Progenitor cell of endocrine pancreas (in vitro differentiated cells): ENCODE measurements around the gene STPG4. TPM values are rescaled to one million over a fixed set of nuclear protein-coding genes. Genes with fewer than 3 reads are reported as not detected.
A peak's percentile ranks its signal among the peaks of the same experiment; 100 is the strongest.

Source experiments
- DNase-seq: peaks from one replicate; pipeline ENCODE4 v3.0.0; 2021; ENCODE audit warnings: low spot score; ENCODE audit not compliant: unreplicated experiment
- H3K27ac Mint-ChIP-seq: 2 replicates; pipeline ENCODE4 v1.8.0; 2021; ENCODE audit warnings: mild to moderate bottlenecking, moderate library complexity, mixed read lengths
- H3K27me3 Mint-ChIP-seq: 2 replicates; pipeline ENCODE4 v1.8.0; 2021; ENCODE audit warnings: mixed read lengths
- H3K36me3 Mint-ChIP-seq: 2 replicates; pipeline ENCODE4 v1.8.0; 2022; ENCODE audit warnings: mixed read lengths; ENCODE audit not compliant: insufficient read depth
- H3K4me1 Mint-ChIP-seq: 2 replicates; pipeline ENCODE4 v1.8.0; 2021; ENCODE audit warnings: low read depth, mixed read lengths
- H3K4me3 Mint-ChIP-seq: 2 replicates; pipeline ENCODE4 v1.8.0; 2021; ENCODE audit warnings: low read depth, mild to moderate bottlenecking, moderate library complexity, mixed read lengths
- H3K9me3 Mint-ChIP-seq: 2 replicates; pipeline ENCODE4 v1.8.0; 2021; ENCODE audit warnings: low read depth, mixed read lengths
- total RNA-seq: library from RNA; stranded (reverse); gene quantifications from 2 replicates; pipeline ENCODE4 v1.2.1, GENCODE V29; 2021
- TF ChIP-seq, protein P1 (sequence below): fragments of 200-600 bp; sonication (generic); IDR thresholded peaks from one replicate; pipeline ENCODE4 v1.5.0; 2021; ENCODE audit warnings: antibody characterized with exemption, mild to moderate bottlenecking; ENCODE audit not compliant: unreplicated experiment

Gene STPG4
- total RNA-seq, 1 donor from 2014 or later, result 0.34 TPM

DNA sequence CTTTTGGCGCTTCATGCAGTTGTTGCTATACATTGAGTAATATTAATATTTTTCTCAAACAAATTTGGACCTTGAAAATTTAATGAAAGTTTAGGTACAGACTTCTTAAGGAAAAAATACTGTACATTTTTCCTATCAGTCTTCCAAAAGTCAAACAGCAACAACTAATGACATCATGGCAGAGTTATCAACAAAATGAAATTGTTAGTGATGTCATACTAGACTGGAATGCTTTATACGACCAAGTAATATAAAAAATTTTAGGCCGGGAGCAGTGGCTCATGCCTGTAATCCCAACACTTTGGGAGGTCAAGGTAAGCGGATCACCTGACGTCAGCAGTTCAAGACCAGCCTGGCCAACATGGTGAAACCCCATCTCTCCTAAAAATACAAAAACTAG is 12.0 kb upstream of the STPG4 start:
- Mint-ChIP-seq H3K4me3 (no peak overlapping the region), H3K4me1 (peaks cover 31% of the 10 kb centered on the region), H3K27me3 (no peaks in the 10 kb centered on the region), H3K27ac (no peak overlapping the region), H3K9me3 (no peaks in the 10 kb centered on the region), H3K36me3 (peaks cover 30% of the 10 kb centered on the region)
- DNase-seq, result no peak
- TF ChIP-seq, protein P1, sequence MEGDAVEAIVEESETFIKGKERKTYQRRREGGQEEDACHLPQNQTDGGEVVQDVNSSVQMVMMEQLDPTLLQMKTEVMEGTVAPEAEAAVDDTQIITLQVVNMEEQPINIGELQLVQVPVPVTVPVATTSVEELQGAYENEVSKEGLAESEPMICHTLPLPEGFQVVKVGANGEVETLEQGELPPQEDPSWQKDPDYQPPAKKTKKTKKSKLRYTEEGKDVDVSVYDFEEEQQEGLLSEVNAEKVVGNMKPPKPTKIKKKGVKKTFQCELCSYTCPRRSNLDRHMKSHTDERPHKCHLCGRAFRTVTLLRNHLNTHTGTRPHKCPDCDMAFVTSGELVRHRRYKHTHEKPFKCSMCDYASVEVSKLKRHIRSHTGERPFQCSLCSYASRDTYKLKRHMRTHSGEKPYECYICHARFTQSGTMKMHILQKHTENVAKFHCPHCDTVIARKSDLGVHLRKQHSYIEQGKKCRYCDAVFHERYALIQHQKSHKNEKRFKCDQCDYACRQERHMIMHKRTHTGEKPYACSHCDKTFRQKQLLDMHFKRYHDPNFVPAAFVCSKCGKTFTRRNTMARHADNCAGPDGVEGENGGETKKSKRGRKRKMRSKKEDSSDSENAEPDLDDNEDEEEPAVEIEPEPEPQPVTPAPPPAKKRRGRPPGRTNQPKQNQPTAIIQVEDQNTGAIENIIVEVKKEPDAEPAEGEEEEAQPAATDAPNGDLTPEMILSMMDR, result no peak

DNA sequence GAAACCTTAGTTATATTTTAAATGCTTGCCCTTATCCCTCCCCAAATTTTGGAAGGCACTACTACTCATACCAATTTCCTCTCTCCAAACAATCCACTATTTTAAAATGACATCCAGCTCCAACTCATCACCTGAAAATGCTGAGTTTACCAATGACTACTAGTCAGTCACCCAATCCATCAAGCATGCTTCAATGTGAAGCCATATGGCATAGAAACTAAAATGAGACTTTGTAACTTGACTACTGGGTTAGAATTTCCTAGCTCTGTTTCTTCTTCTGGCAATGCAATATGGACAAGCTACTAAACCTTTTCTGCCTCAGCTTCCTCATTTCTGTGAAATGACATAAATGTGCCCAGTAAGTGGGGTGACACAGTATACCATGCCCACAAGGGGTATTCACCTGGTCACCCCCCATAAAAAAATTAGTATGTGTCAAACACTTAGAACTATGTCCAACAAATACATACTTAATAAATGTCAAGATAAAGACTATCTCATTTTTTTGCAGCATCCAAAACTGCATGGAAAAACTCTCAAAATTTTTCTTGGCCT is 10.0 kb upstream of the STPG4 start:
- peaks cover 12% of the 10 kb centered on the region for H3K4me1 Mint-ChIP-seq
- no peaks in the 10 kb centered on the region for H3K9me3 Mint-ChIP-seq
- H3K4me3 Mint-ChIP-seq, result no peak overlapping the region
- no peaks in the 10 kb centered on the region for H3K27me3 Mint-ChIP-seq
- no peak for DNase-seq
- TF ChIP-seq, protein P1, result no peak
- no peak overlapping the region for H3K27ac Mint-ChIP-seq
- H3K36me3 Mint-ChIP-seq, result peaks cover 42% of the 10 kb centered on the region

DNA sequence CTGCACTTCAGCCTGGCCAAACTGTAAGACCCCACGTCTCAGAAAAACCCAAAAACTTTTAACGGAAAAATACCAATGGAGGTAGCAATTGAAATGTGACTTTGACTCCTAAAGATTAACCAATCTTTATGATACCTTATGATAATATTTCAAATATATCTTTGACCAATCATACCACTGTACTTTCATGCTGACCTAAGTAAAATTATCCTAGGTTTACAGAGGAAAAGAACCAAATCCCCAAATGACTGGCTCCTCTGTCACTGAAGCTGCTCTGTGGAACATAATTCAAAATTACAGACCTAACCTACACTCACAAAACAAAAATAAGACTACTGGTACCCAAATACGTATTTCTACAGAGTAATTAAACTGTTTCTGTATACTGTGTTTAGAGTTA is 7.7 kb upstream of the STPG4 start:
- Mint-ChIP-seq H3K9me3 (no peaks in the 10 kb centered on the region), H3K4me1 (peaks cover 9% of the 10 kb centered on the region), H3K27ac (peak overlapping the region; percentile 59), H3K36me3 (peaks cover 42% of the 10 kb centered on the region), H3K27me3 (no peaks in the 10 kb centered on the region), H3K4me3 (no peak overlapping the region)
- no peak for DNase-seq
- TF ChIP-seq, protein P1, result no peak

DNA sequence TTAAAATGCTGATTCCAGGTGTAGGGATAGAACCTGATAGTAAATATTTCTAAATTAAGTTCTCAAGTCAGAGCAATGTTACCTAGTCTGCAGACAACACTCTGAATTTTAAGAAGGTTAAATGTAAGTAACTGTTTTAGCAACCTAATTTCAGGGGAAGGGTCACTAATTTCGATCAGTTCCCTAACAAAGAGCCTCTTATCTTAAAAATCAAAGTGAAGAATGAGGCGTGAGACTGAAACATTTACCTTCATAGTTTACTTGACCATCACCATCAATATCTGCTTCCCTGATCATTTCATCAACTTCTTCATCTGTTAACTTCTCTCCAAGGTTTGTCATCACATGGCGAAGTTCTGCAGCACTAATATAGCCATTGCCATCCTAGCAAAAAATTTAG is 6.4 kb upstream of the STPG4 start:
- Mint-ChIP-seq H3K27me3 (no peaks in the 10 kb centered on the region), H3K36me3 (peaks cover 44% of the 10 kb centered on the region), H3K4me3 (no peak overlapping the region), H3K4me1 (peaks cover 9% of the 10 kb centered on the region), H3K27ac (no peak overlapping the region), H3K9me3 (no peaks in the 10 kb centered on the region)
- TF ChIP-seq, protein P1, result no peak
- no peak for DNase-seq

GRCh38 chr2:47160660-47161059 is 5.6 kb upstream of the STPG4 start:
- no peaks in the 10 kb centered on the region for H3K27me3 Mint-ChIP-seq
- no peaks in the 10 kb centered on the region for H3K9me3 Mint-ChIP-seq
- no peak for DNase-seq
- TF ChIP-seq, protein P1, result no peak
- H3K36me3 Mint-ChIP-seq, result peaks cover 48% of the 10 kb centered on the region
- no peak overlapping the region for H3K4me3 Mint-ChIP-seq
- H3K4me1 Mint-ChIP-seq, result peaks cover 9% of the 10 kb centered on the region
- no peak overlapping the region for H3K27ac Mint-ChIP-seq
